ENCODE data around the gene HDC.

Gene HDC

GRCh38 chr15:50227076-50227475, 38.5 kb downstream of the HDC start:
- TF ChIP-seq EZH2phosphoT487 (IDR thresholded peaks at IDR 0.05; ENCODE audit: low read length) (no peak), EZH2 (optimal IDR thresholded peaks at IDR 0.05; ENCODE audit: low read depth, low read length) (no peak), CTCF (IDR thresholded peaks at IDR 0.05; ENCODE audit: low read length) (no peak)
- Histone ChIP-seq H3K4me2 (ENCODE audit: low read depth, low read length) (no peak overlapping the region), H2AFZ (ENCODE audit: low read length) (no peak overlapping the region), H3K9ac (ENCODE audit: low read length) (no peak overlapping the region), H3K4me3 (ENCODE audit: low read length) (no peak overlapping the region), H3K27ac (ENCODE audit: low read length) (no peak overlapping the region), H4K20me1 (ENCODE audit: insufficient read depth, low read length) (no peaks in the 10 kb centered on the region), H3K27me3 (replicated peaks; ENCODE audit: insufficient read depth, low read length) (no peaks in the 10 kb centered on the region), H3F3A (ENCODE audit: insufficient read depth, low read length) (no peaks in the 10 kb centered on the region), H3K9me2 (replicated peaks; ENCODE audit: insufficient read depth, low read length) (no peaks in the 10 kb centered on the region), H3K36me3 (replicated peaks; ENCODE audit: insufficient read depth, low read length) (no peaks in the 10 kb centered on the region; the same call in 1 of the 2 replicates), H3K79me2 (ENCODE audit: low read length) (no peaks in the 10 kb centered on the region), H3K4me1 (ENCODE audit: low read length) (no peaks in the 10 kb centered on the region), H3K9me3 (replicated peaks; ENCODE audit: insufficient read depth, low read length) (no peaks in the 10 kb centered on the region)
- DNase-seq = no peak

GRCh38 chr15:50225938-50226337, 39.6 kb downstream of the HDC start:
- no peak overlapping the region for H3K4me2 ChIP-seq (ENCODE audit: low read depth, low read length)
- H3K4me1 ChIP-seq (ENCODE audit: low read length) = no peaks in the 10 kb centered on the region
- H3K9me3 ChIP-seq (replicated peaks; ENCODE audit: insufficient read depth, low read length) = no peaks in the 10 kb centered on the region
- no peak for TF ChIP-seq CTCF (IDR thresholded peaks at IDR 0.05; ENCODE audit: low read length)
- no peak for TF ChIP-seq EZH2 (optimal IDR thresholded peaks at IDR 0.05; ENCODE audit: low read depth, low read length)
- TF ChIP-seq EZH2phosphoT487 (IDR thresholded peaks at IDR 0.05; ENCODE audit: low read length) = no peak
- H3F3A ChIP-seq (ENCODE audit: insufficient read depth, low read length) = no peaks in the 10 kb centered on the region
- no peaks in the 10 kb centered on the region for H3K79me2 ChIP-seq (ENCODE audit: low read length)
- H3K36me3 ChIP-seq (replicated peaks; ENCODE audit: insufficient read depth, low read length) = no peaks in the 10 kb centered on the region; the same call in 1 of the 2 replicates
- no peak overlapping the region for H3K27ac ChIP-seq (ENCODE audit: low read length)
- no peak overlapping the region for H2AFZ ChIP-seq (ENCODE audit: low read length)
- H3K27me3 ChIP-seq (replicated peaks; ENCODE audit: insufficient read depth, low read length) = no peaks in the 10 kb centered on the region
- H3K4me3 ChIP-seq (ENCODE audit: low read length) = no peak overlapping the region
- no peak for DNase-seq
- no peak overlapping the region for H3K9ac ChIP-seq (ENCODE audit: low read length)
- H3K9me2 ChIP-seq (replicated peaks; ENCODE audit: insufficient read depth, low read length) = no peaks in the 10 kb centered on the region
- H4K20me1 ChIP-seq (ENCODE audit: insufficient read depth, low read length) = no peaks in the 10 kb centered on the region

DNA sequence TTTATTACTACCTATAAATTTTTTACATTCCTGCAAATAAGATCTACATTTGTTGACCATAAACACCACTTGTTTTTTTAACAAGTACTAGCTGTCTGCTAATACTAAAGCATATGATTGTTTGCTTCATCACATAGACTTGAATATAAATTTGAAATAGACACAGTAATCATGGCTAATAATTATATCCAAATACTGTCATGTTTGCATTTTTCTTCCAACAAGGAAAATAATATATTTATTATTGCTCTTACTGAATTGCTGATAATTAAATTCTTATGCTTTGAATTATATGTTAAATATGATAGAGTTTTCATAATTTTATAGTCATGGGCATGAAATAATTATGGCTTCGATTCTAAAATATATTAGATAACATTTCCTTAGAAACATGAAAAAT, 40.5 kb downstream of the HDC start:
- H3K9ac ChIP-seq (ENCODE audit: low read length) = no peak overlapping the region

More for the DNA sequence above, 40.5 kb downstream of the HDC start:
- Histone ChIP-seq H3K27ac (ENCODE audit: low read length) (no peak overlapping the region), H2AFZ (ENCODE audit: low read length) (no peak overlapping the region), H3K9me2 (replicated peaks; ENCODE audit: insufficient read depth, low read length) (no peaks in the 10 kb centered on the region), H3K4me1 (ENCODE audit: low read length) (no peaks in the 10 kb centered on the region), H4K20me1 (ENCODE audit: insufficient read depth, low read length) (no peaks in the 10 kb centered on the region), H3K36me3 (replicated peaks; ENCODE audit: insufficient read depth, low read length) (no peaks in the 10 kb centered on the region; the same call in 1 of the 2 replicates), H3K79me2 (ENCODE audit: low read length) (no peaks in the 10 kb centered on the region), H3K4me2 (ENCODE audit: low read depth, low read length) (no peak overlapping the region), H3F3A (ENCODE audit: insufficient read depth, low read length) (no peaks in the 10 kb centered on the region), H3K4me3 (ENCODE audit: low read length) (no peak overlapping the region), H3K27me3 (replicated peaks; ENCODE audit: insufficient read depth, low read length) (no peaks in the 10 kb centered on the region), H3K9me3 (replicated peaks; ENCODE audit: insufficient read depth, low read length) (no peaks in the 10 kb centered on the region)
- no peak for TF ChIP-seq CTCF (IDR thresholded peaks at IDR 0.05; ENCODE audit: low read length)
- no peak for TF ChIP-seq EZH2 (optimal IDR thresholded peaks at IDR 0.05; ENCODE audit: low read depth, low read length)
- TF ChIP-seq EZH2phosphoT487 (IDR thresholded peaks at IDR 0.05; ENCODE audit: low read length) = no peak
- DNase-seq = no peak

Data from MM.1S (cell line).